Measurements from ENCODE around the gene APOL2. TPM values are rescaled to one million over a fixed set of nuclear protein-coding genes. Genes with fewer than 3 reads are reported as not detected.

Gene APOL2
- total and polyA plus RNA-seq, 4 donors, result 19.9 to 37.8 (median 30.0) TPM

DNA sequence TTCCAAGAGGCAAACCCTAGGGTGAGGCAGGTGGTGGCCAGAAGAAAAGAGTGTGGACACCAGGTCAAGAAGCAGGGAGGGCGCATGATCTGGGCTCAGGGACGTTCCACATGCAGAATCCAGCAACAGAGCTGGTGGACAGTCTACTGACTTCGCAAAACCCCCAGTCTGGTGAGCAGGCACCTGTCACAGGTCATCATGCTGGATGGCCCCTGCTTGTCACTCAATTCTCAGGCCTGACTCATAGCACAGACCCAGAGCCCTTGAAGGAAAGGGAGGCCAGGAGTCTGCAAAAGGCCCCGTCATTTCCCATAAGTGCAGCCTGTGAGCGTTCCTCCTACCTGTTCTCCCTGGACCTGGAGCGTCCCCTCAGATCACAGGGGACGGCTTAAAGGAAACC is 55.9 kb downstream of the APOL2 start:
- Histone ChIP-seq H3K4me1 (ENCODE audit: control insufficient read depth, insufficient read depth, low read length) (peaks cover 7% of the 10 kb centered on the region), H3K27me3 (ENCODE audit: control insufficient read depth, insufficient read depth, low read length) (no peaks in the 10 kb centered on the region), H3K4me3 (ENCODE audit: low read depth, low read length) (no peak overlapping the region), H3K9me3 (ENCODE audit: control insufficient read depth, insufficient read depth, low read length) (no peaks in the 10 kb centered on the region), H3K36me3 (ENCODE audit: control insufficient read depth, insufficient read depth, low read length) (no peaks in the 10 kb centered on the region), H3K27ac (ENCODE audit: low read depth, low read length) (no peak overlapping the region)
- WGBS (ENCODE audit: insufficient coverage), result 95% methylated on average over 5 of the region's 7 CpGs
- no peak for DNase-seq (ENCODE audit: low read depth in 4 of 6, low spot score in 6 of 6)

DNA sequence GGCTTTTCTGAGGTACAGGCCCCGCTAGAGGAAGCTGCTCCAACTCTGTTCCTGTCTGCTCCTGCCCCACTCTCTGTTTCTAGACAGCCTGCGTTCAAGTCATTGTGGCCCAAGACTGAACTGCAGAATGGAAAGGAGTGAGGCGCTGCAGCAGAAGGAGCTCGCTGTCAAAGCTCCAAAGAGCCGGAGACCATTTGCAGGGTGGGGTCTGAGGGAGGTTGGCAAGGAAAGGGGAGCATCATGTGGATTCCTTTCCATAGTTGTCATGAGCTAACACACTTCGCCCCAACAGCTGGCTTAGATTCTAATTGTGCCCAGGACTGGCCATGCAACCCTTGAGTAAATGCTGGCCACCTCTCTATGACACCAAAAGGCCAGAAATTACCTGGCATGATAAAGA is 56.5 kb downstream of the APOL2 start:
- Histone ChIP-seq H3K27me3 (ENCODE audit: control insufficient read depth, insufficient read depth, low read length) (no peaks in the 10 kb centered on the region), H3K27ac (ENCODE audit: low read depth, low read length) (no peak overlapping the region), H3K4me3 (ENCODE audit: low read depth, low read length) (no peak overlapping the region), H3K36me3 (ENCODE audit: control insufficient read depth, insufficient read depth, low read length) (no peaks in the 10 kb centered on the region), H3K4me1 (ENCODE audit: control insufficient read depth, insufficient read depth, low read length) (peaks cover 7% of the 10 kb centered on the region), H3K9me3 (ENCODE audit: control insufficient read depth, insufficient read depth, low read length) (no peaks in the 10 kb centered on the region)
- 85% methylated on average over 5 of the region's 6 CpGs for WGBS (ENCODE audit: insufficient coverage)
- DNase-seq (ENCODE audit: low read depth in 4 of 6, low spot score in 6 of 6), result no peak

DNA sequence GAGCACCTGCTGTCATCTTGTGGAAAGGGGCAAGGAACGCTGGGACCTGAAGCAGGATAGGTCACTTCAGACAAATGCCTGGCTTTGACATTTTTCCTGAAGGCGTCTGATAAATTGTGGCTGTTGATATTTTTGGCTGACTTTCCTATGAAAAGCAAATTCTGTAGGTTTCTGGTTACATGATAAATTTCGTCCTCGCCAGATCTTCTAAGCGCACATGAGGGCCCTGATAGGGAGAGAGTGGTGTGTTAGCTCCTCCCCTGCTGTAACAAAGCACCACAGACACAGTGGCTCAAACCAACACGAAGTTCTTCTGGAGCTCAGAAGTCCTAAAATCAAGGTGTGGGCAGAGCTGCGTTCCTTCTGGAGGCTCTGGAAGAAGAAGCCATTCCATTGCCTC is 57.3 kb downstream of the APOL2 start:
- peaks cover 7% of the 10 kb centered on the region for H3K4me1 ChIP-seq (ENCODE audit: control insufficient read depth, insufficient read depth, low read length)
- DNase-seq (ENCODE audit: low read depth in 4 of 6, low spot score in 6 of 6), result no peak
- no peaks in the 10 kb centered on the region for H3K36me3 ChIP-seq (ENCODE audit: control insufficient read depth, insufficient read depth, low read length)
- no peaks in the 10 kb centered on the region for H3K9me3 ChIP-seq (ENCODE audit: control insufficient read depth, insufficient read depth, low read length)
- no peak overlapping the region for H3K27ac ChIP-seq (ENCODE audit: low read depth, low read length)
- H3K4me3 ChIP-seq (ENCODE audit: low read depth, low read length), result no peak overlapping the region
- WGBS (ENCODE audit: insufficient coverage), result 67% methylated on average over 3 of the region's 7 CpGs
- no peaks in the 10 kb centered on the region for H3K27me3 ChIP-seq (ENCODE audit: control insufficient read depth, insufficient read depth, low read length)

DNA sequence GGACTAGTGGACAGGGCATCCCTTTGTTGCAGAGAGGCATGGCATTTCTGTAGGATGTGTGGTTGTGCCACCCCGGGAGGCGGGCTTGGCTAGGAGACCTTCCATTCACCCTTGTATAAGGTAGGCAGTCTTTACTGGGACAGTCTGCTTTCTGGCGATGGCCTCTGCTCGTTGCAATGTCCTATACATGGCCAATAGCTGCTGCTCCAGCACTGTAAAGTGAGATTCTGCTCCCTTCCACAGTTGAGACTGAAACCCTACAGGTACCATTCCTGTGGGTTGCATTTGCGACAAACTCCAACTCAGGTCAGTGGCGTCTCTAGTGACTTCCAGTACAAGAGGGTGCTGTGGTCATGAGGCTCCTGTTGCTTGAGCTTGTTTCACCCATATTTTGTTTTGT is 58.4 kb downstream of the APOL2 start:
- Histone ChIP-seq H3K4me3 (ENCODE audit: low read depth, low read length) (no peak overlapping the region), H3K27ac (ENCODE audit: low read depth, low read length) (no peak overlapping the region), H3K9me3 (ENCODE audit: control insufficient read depth, insufficient read depth, low read length) (no peaks in the 10 kb centered on the region), H3K27me3 (ENCODE audit: control insufficient read depth, insufficient read depth, low read length) (no peaks in the 10 kb centered on the region), H3K4me1 (ENCODE audit: control insufficient read depth, insufficient read depth, low read length) (peaks cover 7% of the 10 kb centered on the region), H3K36me3 (ENCODE audit: control insufficient read depth, insufficient read depth, low read length) (no peaks in the 10 kb centered on the region)
- DNase-seq (ENCODE audit: low read depth in 4 of 6, low spot score in 6 of 6), result no peak
- WGBS (ENCODE audit: insufficient coverage), result 100% methylated on average over 3 of the region's 6 CpGs

DNA sequence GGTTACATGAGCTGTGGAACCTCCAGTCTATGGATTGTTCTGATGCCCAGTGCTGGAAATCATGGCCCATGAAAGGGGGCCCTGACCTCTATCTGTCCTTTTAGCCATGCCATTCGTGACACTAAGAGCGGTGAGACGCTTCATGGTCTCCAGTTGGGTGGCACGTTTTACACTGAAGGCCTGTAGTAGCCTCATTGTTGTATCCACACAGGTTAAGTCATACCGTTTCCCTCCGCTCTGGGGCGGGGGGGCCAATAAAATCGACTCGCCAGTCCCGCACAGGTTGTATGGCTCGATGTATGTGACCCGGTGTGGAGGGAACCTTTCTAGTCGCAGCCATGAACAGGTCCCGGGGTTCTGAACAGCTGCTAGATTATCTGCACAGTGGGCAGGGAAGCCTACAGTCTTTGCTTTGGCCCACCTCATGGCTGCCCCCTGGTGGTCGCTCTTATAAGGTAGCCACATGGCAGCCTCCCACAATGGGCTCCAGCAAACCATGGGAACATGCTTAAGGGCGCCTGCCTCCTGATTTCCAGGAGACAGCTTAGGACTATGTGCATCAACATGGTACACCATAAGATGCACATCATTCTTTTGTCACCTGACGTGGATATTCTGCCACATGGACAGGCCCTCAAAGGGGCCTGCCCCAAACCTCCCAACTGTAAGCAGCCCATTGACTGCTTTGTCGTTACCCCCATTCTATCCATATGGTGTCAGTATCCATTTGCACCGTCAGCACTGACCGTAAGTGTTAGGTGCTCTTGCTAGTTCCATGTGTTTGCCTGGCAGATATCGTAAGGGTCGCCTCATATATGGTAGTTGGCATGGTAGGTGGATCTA is 59.1 kb downstream of the APOL2 start:
- WGBS (ENCODE audit: insufficient coverage), result 65% methylated on average over 22 of the region's 22 CpGs
- DNase-seq (ENCODE audit: low read depth in 4 of 6, low spot score in 6 of 6), result peak in 2 of 6 donors; percentile 20 to 46

DNA sequence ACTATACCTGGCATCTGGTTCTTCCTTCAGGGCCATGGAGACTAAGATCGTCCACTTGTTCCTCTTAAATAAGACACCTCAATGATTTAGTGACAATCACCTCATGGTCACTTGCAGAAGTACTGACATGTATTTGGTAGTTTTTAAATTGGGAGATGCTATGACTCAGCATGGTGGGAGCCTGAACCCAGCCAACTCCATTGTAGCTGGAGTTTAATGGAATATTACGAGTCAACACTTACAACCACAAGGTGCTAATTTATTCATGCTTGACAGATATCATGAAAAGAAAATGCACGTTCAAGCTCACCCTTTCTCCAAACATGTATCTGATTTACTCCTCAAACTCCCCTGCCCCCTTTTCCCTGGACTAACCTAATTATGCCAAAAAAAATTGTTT is 62.2 kb downstream of the APOL2 start:
- no peaks in the 10 kb centered on the region for H3K36me3 ChIP-seq (ENCODE audit: control insufficient read depth, insufficient read depth, low read length)
- no peak overlapping the region for H3K4me3 ChIP-seq (ENCODE audit: low read depth, low read length)
- H3K27ac ChIP-seq (ENCODE audit: low read depth, low read length), result no peak overlapping the region
- H3K4me1 ChIP-seq (ENCODE audit: control insufficient read depth, insufficient read depth, low read length), result no peaks in the 10 kb centered on the region
- DNase-seq (ENCODE audit: low read depth in 4 of 6, low spot score in 6 of 6), result no peak
- no peaks in the 10 kb centered on the region for H3K9me3 ChIP-seq (ENCODE audit: control insufficient read depth, insufficient read depth, low read length)
- WGBS (ENCODE audit: insufficient coverage), result 81% methylated on average over 2 of the region's 3 CpGs
- H3K27me3 ChIP-seq (ENCODE audit: control insufficient read depth, insufficient read depth, low read length), result no peaks in the 10 kb centered on the region

More for the DNA sequence above, 59.1 kb downstream of the APOL2 start:
- H3K36me3 ChIP-seq (ENCODE audit: control insufficient read depth, insufficient read depth, low read length), result no peaks in the 10 kb centered on the region
- H3K4me3 ChIP-seq (ENCODE audit: low read depth, low read length), result no peak overlapping the region
- H3K27ac ChIP-seq (ENCODE audit: low read depth, low read length), result no peak overlapping the region
- H3K4me1 ChIP-seq (ENCODE audit: control insufficient read depth, insufficient read depth, low read length), result peaks cover 7% of the 10 kb centered on the region
- no peaks in the 10 kb centered on the region for H3K9me3 ChIP-seq (ENCODE audit: control insufficient read depth, insufficient read depth, low read length)
- no peaks in the 10 kb centered on the region for H3K27me3 ChIP-seq (ENCODE audit: control insufficient read depth, insufficient read depth, low read length)

Small RNA genes lying within 50 kb of the gene (small RNA-seq; reads per million reads assigned to genes)
- gene MIR6819 (ENCODE audit: low replicate concordance), result not detected

Other genes with a start within 250 kb of the APOL2 start
- 100 to 1,000 TPM; 139 to 178 TPM for gene RBFOX2, start 210.7 kb downstream of the APOL2 start, total RNA-seq
- gene RBFOX2, start 210.7 kb downstream of the APOL2 start, polyA plus RNA-seq (ENCODE audit: insufficient read length in 2 of 2), result 100 to 1,000 TPM; 152 to 153 TPM
- gene APOL3, start 78.8 kb downstream of the APOL2 start, total RNA-seq, result 10 to 100 TPM in 1 of 2 donors, 1 to 10 TPM in 1; 5.5 to 15.1 TPM
- gene APOL3, start 78.8 kb downstream of the APOL2 start, polyA plus RNA-seq (ENCODE audit: insufficient read length in 2 of 2), result 1 to 10 TPM; 3.0 to 5.7 TPM
- gene APOL4, start 37.7 kb downstream of the APOL2 start, total RNA-seq, result 10 to 100 TPM; 10.8 to 28.5 TPM
- gene APOL4, start 37.7 kb downstream of the APOL2 start, polyA plus RNA-seq (ENCODE audit: insufficient read length in 2 of 2), result 1 to 10 TPM; 4.1 to 9.2 TPM
- 1 to 10 TPM; 5.3 to 5.7 TPM for gene APOL1, start 13.6 kb upstream of the APOL2 start, total RNA-seq
- 1 to 10 TPM; 1.7 to 3.9 TPM for gene APOL1, start 13.6 kb upstream of the APOL2 start, polyA plus RNA-seq (ENCODE audit: insufficient read length in 2 of 2)
- gene MYH9, start 148.4 kb upstream of the APOL2 start, total RNA-seq, result 100 to 1,000 TPM in 1 of 2 donors, 10 to 100 TPM in 1; 93.4 to 122 TPM
- gene MYH9, start 148.4 kb upstream of the APOL2 start, polyA plus RNA-seq (ENCODE audit: insufficient read length in 2 of 2), result 10 to 100 TPM; 78.7 to 82.9 TPM
- gene TXN2, start 242.1 kb upstream of the APOL2 start, total RNA-seq, result 10 to 100 TPM; 22.0 to 39.0 TPM
- 100 to 1,000 TPM; 131 to 135 TPM for gene TXN2, start 242.1 kb upstream of the APOL2 start, polyA plus RNA-seq (ENCODE audit: insufficient read length in 2 of 2)